Central memory CD4-positive, alpha-beta T cell (primary cell): ENCODE measurements around the gene HERC5.

Experiments
- DNase-seq: peaks from one replicate; pipeline ENCODE4 v3.0.0; 2022

HERC5 gene

DNA sequence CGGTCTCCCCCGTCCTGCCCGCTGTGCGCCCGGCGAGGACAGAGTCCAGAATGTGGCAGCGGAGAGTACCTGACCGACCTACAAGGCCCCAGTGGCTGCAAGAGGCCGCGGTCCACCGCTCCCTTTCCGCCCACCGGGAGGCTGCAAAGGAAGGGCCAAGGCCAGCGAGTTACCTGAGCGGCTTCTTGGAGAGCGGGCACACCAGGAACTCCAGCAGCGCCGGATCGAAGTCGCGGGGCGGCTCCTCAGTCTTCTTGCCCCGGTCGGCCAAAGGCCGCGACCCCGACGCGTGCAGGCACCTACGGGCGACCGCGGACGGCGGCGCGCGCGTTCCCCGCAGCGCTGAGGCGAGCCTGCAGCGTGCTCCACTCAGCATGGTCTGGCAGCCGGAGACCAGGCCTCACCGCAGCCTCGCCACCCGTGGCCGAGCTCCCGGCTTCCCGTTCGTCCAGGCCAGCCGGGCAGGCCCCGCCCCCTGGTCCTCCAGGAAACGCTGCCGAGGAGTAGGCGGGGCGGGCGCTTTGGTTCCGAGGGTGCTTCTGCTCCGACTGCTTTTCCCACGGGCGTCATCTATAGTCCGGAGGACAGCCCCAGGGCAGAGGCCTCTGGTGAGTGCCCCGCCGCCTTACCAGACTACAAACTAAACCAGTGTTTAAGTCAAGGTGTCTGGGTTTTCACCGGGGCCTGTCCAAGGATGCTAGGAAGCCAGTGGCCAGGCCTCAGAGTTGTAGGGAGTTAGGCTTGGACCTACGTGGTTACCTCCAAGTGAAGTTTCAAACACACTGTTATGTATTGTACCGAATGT lies 66.6 kb downstream of the HERC5 start, which contains the start of gene PYURF:
PYURF (minus strand) TSS at position 452 of the 805 bp plus-strand sequence; CDS start at position 376, 76 bp downstream.
- DNase-seq: peak; percentile 56

DNA sequence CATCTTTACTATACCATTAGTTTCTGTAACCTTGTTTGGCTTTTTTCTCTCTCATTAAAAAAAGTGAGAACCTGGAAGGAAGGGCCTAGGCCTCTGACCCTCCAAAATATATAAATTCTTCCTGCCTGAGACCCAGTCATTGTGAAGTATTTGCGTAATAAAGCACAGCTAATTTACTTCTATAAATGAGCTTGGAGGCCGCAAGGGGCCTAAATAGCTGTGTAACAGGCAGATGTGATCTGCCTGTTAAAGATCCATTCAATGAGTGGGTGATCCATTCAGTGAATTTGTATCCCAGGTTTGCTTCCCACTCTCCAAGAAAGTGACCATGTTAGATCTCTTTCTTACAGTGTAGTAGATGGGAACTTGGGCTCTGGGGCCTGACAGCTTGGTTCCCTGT lies 67.3 kb downstream of the HERC5 start:
- no peak for DNase-seq

- peak; percentile 26 for DNase-seq
These were observed 69.4 kb downstream of the HERC5 start for GRCh38 chr4:88526221-88526815.

GRCh38 chr4:88527787-88528186 lies 70.9 kb downstream of the HERC5 start:
- no peak for DNase-seq

- DNase-seq: no peak
These were observed 71.9 kb downstream of the HERC5 start for GRCh38 chr4:88528861-88529260.

DNA sequence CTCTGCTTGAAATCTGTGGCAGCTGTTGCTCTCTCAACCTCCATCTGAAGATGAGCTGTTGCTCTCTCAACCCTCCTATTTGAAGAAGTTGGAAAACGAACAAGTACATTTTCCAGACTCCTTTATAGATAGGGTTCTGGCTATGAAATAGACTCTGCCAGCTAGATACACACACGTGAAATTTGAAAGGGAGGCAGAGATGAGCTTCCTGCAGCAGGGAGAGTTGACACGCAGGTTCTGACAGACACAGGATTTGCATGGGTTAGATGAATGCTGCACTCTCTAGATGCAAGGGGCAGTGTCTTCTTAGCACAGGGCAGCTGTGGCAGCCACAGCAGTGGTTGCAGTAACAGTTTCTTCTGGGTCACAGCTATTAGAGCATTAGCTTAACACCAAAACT lies 74.6 kb downstream of the HERC5 start:
- no peak for DNase-seq

DNA sequence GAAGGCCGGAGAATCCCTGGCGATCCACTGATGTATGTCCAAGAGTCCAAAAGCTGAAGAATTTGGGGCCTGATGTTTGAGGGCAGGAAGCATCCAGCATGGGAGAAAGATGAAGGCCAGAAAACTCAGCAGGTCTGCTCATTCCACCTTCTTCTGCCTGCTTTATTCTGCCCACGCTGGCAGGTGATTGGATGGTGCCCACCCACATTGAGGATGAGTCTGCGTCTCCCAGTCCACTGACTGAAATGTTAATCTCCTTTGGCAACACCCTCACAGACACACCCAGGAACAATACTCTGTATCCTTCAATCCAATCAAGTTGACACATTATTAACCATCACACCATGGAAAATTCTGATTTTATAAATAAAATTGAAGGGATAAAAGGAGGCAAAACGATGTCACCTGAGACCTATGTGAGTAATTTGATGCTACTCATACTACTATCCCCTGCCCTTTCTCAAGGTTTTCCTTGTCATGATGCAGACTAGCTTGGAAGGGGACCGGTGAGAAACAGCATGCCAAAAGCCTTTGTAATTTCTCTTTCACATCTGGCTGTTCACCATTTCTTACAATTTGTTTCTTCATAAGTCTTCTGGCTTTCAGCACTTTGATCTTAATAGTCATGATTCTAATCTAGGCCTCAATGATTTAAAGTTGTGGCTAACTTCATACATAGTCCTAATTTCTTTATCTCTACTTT lies 76.3 kb downstream of the HERC5 start:
- DNase-seq: no peak

- no peak for DNase-seq
These were observed 77.2 kb downstream of the HERC5 start for GRCh38 chr4:88533937-88534750.

DNA sequence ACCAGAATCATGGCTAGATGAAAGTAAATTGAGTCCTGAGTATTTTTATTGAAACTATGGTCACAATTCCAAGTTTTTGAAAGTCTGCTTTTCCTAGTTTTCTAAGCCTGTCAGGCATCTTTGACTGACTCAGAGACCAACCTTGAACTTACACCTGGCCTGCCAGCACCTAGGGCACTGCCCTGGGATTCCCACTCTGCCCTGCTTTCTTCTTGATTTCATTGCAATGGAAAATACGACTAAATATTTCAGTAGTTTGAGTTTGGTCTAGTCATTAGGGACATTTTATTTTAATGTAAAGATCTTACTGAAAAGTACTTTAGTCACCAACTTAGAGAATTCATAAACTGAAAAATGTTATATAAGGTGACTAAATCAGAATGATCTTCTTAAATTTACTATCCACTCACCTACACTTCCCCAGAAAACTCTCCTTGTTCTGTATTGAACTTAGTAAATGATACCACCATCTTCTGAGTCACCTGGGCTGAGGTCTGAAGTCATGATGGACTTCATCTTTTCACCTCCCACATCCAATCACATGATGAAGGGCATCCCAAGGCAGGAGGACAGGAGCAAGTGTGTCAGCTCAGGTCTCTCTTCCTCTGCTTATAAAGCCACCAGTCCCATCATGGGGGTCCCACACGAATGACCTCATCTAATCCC lies 78.3 kb downstream of the HERC5 start:
- no peak for DNase-seq

DNA sequence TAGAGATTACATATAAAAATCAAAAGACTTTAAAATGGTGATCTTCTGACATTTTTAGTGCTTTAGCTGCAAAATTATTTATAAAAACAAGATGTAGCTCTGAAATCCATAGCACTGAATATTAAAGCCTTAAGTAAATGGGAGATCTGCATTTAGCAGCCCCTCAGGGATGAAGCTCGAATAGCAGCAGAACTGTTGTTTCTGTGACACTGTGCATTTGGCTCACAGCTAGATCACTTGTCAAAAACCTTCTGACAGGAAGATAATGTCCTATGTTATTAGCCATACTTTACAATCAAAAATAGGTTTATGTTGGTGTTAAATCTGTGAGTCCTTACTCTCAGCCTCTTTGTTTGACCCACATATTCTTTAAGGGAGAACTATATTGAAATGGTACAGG lies 80.8 kb downstream of the HERC5 start:
- DNase-seq: no peak

DNA sequence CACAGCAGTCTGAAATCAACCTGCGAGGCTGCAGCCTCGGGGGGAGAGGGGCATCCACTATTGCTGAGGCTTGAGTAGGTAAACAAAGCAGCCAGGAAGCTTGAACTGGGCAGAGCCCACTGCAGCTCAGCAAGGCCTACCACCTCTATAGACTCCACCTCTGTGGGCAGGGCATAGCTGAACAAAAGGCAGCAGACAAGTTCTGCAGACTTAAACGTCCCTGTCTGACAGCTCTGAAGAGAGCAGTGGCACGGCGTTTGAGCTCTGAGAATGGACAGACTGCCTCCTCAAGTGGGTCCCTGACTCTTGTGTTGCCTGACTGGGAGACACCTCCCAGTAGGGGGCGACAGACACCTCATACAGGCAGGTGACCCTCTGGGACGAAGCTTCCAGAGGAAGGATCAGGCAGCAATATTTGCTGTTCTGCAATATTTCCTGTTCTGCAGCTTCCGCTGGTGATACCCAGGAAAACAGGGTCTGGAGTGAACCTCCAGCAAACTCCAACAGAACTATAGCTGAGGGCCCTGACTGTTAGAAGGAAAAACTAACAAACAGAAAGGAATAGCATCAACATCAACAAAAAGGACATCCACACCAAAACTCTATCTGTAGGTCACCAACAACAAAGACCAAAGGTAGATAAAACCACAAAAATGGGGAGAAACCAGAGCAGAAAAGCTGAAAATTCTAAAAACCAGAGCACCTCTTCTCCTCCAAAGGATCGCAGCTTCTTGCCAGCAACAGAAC lies 82.6 kb downstream of the HERC5 start:
- DNase-seq: peak; percentile 62

GRCh38 chr4:88549815-88550214 lies 92.9 kb downstream of the HERC5 start:
- DNase-seq: no peak
